ENCODE data around the gene SESN1. TPM values are rescaled to one million over a fixed set of nuclear protein-coding genes. Genes with fewer than 3 reads are reported as not detected.

Gene SESN1
- polyA plus RNA-seq, 1 donor from 2014 or later: 11.1 TPM

- H3K27me3 Mint-ChIP-seq: no peaks in the 10 kb centered on the region
- H3K27ac Mint-ChIP-seq: no peak overlapping the region
- H3K4me1 Mint-ChIP-seq: peaks cover 9 to 14% (median 12%) of the 10 kb centered on the region in 3 donors
- H3K4me3 Mint-ChIP-seq: no peak overlapping the region
- H3K36me3 Mint-ChIP-seq: no peaks in the 10 kb centered on the region
- H3K9me3 Mint-ChIP-seq: no peaks in the 10 kb centered on the region
Observed at GRCh38 chr6:109059153-109059552, 35.5 kb downstream of the SESN1 start.

GRCh38 chr6:109058620-109059019, 36.0 kb downstream of the SESN1 start:
- Mint-ChIP-seq H3K27ac (no peak overlapping the region), H3K27me3 (no peaks in the 10 kb centered on the region), H3K4me1 (peaks cover 9 to 15% (median 12%) of the 10 kb centered on the region in 3 donors), H3K36me3 (no peaks in the 10 kb centered on the region), H3K9me3 (no peaks in the 10 kb centered on the region), H3K4me3 (no peak overlapping the region)

- Mint-ChIP-seq H3K27ac (no peak overlapping the region), H3K4me1 (peaks cover 13 to 33% (median 26%) of the 10 kb centered on the region in 3 donors)
Observed at GRCh38 chr6:109056661-109057060, 38.0 kb downstream of the SESN1 start.

GRCh38 chr6:109055771-109056235, 38.8 kb downstream of the SESN1 start:
- no peaks in the 10 kb centered on the region for H3K36me3 Mint-ChIP-seq
- peaks cover 2% of the 10 kb centered on the region for H3K27me3 Mint-ChIP-seq
- H3K9me3 Mint-ChIP-seq: no peaks in the 10 kb centered on the region
- H3K4me1 Mint-ChIP-seq: peaks cover 13 to 35% (median 30%) of the 10 kb centered on the region in 3 donors
- no peak overlapping the region for H3K27ac Mint-ChIP-seq
- H3K4me3 Mint-ChIP-seq: no peak overlapping the region

More at GRCh38 chr6:109056661-109057060, 38.0 kb downstream of the SESN1 start:
- Mint-ChIP-seq H3K9me3 (no peaks in the 10 kb centered on the region), H3K4me3 (no peak overlapping the region), H3K36me3 (no peaks in the 10 kb centered on the region), H3K27me3 (peaks cover 2% of the 10 kb centered on the region)

- peaks cover 8 to 33% (median 28%) of the 10 kb centered on the region in 3 donors for H3K4me1 Mint-ChIP-seq
Observed at GRCh38 chr6:109053336-109053735, 41.3 kb downstream of the SESN1 start.

GRCh38 chr6:109052852-109053251, 41.8 kb downstream of the SESN1 start:
- Mint-ChIP-seq H3K4me3 (peak overlapping the region in 2 of 4 donors; percentile 3 to 63), H3K27ac (no peak overlapping the region), H3K9me3 (peaks cover 3% of the 10 kb centered on the region in 3 donors), H3K27me3 (peaks cover 2% of the 10 kb centered on the region), H3K4me1 (peaks cover 8 to 31% (median 31%) of the 10 kb centered on the region in 3 donors), H3K36me3 (no peaks in the 10 kb centered on the region)

More at GRCh38 chr6:109053336-109053735, 41.3 kb downstream of the SESN1 start:
- peak overlapping the region in 1 of 4 donors; percentile 5 for H3K4me3 Mint-ChIP-seq
- H3K27ac Mint-ChIP-seq: peak overlapping the region in 2 of 3 donors; percentile 21 to 31
- H3K9me3 Mint-ChIP-seq: peaks cover 3% of the 10 kb centered on the region in 3 donors
- H3K27me3 Mint-ChIP-seq: peaks cover 2% of the 10 kb centered on the region
- no peaks in the 10 kb centered on the region for H3K36me3 Mint-ChIP-seq

GRCh38 chr6:109052018-109052651, 42.5 kb downstream of the SESN1 start:
- Mint-ChIP-seq H3K4me1 (peaks cover 8 to 31% (median 27%) of the 10 kb centered on the region in 3 donors), H3K4me3 (peak overlapping the region in 2 of 4 donors; percentile 63 to 79), H3K27ac (no peak overlapping the region), H3K36me3 (no peaks in the 10 kb centered on the region), H3K27me3 (peaks cover 2% of the 10 kb centered on the region), H3K9me3 (peaks cover 3% of the 10 kb centered on the region in 3 donors)

GRCh38 chr6:109051301-109052017, 43.2 kb downstream of the SESN1 start:
- Mint-ChIP-seq H3K4me3 (peak overlapping the region in 2 of 4 donors; percentile 63 to 79), H3K9me3 (peaks cover 3% of the 10 kb centered on the region in 3 donors), H3K4me1 (peaks cover 8 to 31% (median 27%) of the 10 kb centered on the region in 3 donors), H3K27me3 (peaks cover 2% of the 10 kb centered on the region), H3K27ac (no peak overlapping the region), H3K36me3 (no peaks in the 10 kb centered on the region)

- Mint-ChIP-seq H3K27ac (no peak overlapping the region), H3K4me3 (peak overlapping the region in 1 of 4 donors; percentile 25), H3K36me3 (no peaks in the 10 kb centered on the region), H3K4me1 (peaks cover 8 to 31% (median 27%) of the 10 kb centered on the region in 3 donors), H3K9me3 (peaks cover 3% of the 10 kb centered on the region in 3 donors), H3K27me3 (peaks cover 2% of the 10 kb centered on the region)
Observed at GRCh38 chr6:109050447-109051102, 44.1 kb downstream of the SESN1 start.

- H3K27ac Mint-ChIP-seq: no peak overlapping the region
- peaks cover 2% of the 10 kb centered on the region for H3K27me3 Mint-ChIP-seq
- H3K4me3 Mint-ChIP-seq: no peak overlapping the region
- H3K36me3 Mint-ChIP-seq: no peaks in the 10 kb centered on the region
- H3K4me1 Mint-ChIP-seq: peaks cover 8 to 31% (median 27%) of the 10 kb centered on the region in 3 donors
- H3K9me3 Mint-ChIP-seq: peaks cover 3% of the 10 kb centered on the region in 3 donors
Observed at GRCh38 chr6:109050012-109050411, 44.6 kb downstream of the SESN1 start.

- no peaks in the 10 kb centered on the region for H3K36me3 Mint-ChIP-seq
- H3K9me3 Mint-ChIP-seq: peaks cover 3% of the 10 kb centered on the region in 3 donors
- peak overlapping the region in 1 of 3 donors; percentile 1 for H3K27ac Mint-ChIP-seq
- H3K27me3 Mint-ChIP-seq: peaks cover 2% of the 10 kb centered on the region
- H3K4me3 Mint-ChIP-seq: no peak overlapping the region
- H3K4me1 Mint-ChIP-seq: peaks cover 8 to 31% (median 27%) of the 10 kb centered on the region in 3 donors
Observed at GRCh38 chr6:109048670-109049415, 45.8 kb downstream of the SESN1 start.

GRCh38 chr6:109048176-109048575, 46.5 kb downstream of the SESN1 start:
- H3K9me3 Mint-ChIP-seq: peaks cover 3% of the 10 kb centered on the region in 3 donors

GRCh38 chr6:109045493-109045892, 49.2 kb downstream of the SESN1 start:
- Mint-ChIP-seq H3K27me3 (no peaks in the 10 kb centered on the region), H3K36me3 (peaks cover 2% of the 10 kb centered on the region), H3K9me3 (peaks cover 3% of the 10 kb centered on the region in 3 donors), H3K27ac (no peak overlapping the region), H3K4me3 (no peak overlapping the region), H3K4me1 (peaks cover 0 to 9% (median 6%) of the 10 kb centered on the region in 3 donors)

More at GRCh38 chr6:109048176-109048575, 46.5 kb downstream of the SESN1 start:
- Mint-ChIP-seq H3K4me1 (peaks cover 8 to 27% (median 21%) of the 10 kb centered on the region in 3 donors), H3K4me3 (peak overlapping the region in 1 of 4 donors; percentile 63), H3K36me3 (no peaks in the 10 kb centered on the region), H3K27ac (no peak overlapping the region), H3K27me3 (peaks cover 2% of the 10 kb centered on the region)

- H3K27ac Mint-ChIP-seq: peak overlapping the region in 1 of 3 donors; percentile 21
- H3K27me3 Mint-ChIP-seq: no peaks in the 10 kb centered on the region
- H3K36me3 Mint-ChIP-seq: peaks cover 2% of the 10 kb centered on the region
- H3K4me1 Mint-ChIP-seq: peaks cover 4 to 13% (median 9%) of the 10 kb centered on the region in 3 donors
- H3K9me3 Mint-ChIP-seq: no peaks in the 10 kb centered on the region
- H3K4me3 Mint-ChIP-seq: no peak overlapping the region
Observed at GRCh38 chr6:109039795-109040194, 54.9 kb downstream of the SESN1 start.

All from IgD-negative memory B cell (primary cell).